Mesenchymal stem cell (in vitro differentiated cells and primary cell): ENCODE data around the gene TLE5.

Source experiments
- DNase-seq: peaks from one replicate; pipeline ENCODE4 v3.0.0-alpha.2; 2013
- H2AFZ ChIP-seq: one replicate; pipeline ENCODE4 v1.6.1; 2013; ENCODE audit warnings: low read depth, mild to moderate bottlenecking, control low read depth, inconsistent platforms, low read length, moderate library complexity
- H2AK5ac ChIP-seq: 2 replicates; pipeline ENCODE4 v1.6.1; 2013; ENCODE audit warnings: low read length, moderate library complexity, mild to moderate bottlenecking, inconsistent platforms; ENCODE audit not compliant: severe bottlenecking
- H2BK120ac ChIP-seq: one replicate; pipeline ENCODE4 v1.6.1; 2013; ENCODE audit warnings: low read depth, mild to moderate bottlenecking, inconsistent platforms, low read length, moderate library complexity
- H2BK12ac ChIP-seq, 2 experiments: one replicate each; pipeline ENCODE4 v1.6.1; 2013; ENCODE audit warnings: inconsistent platforms in 2 of 2, low read length in 2 of 2, mild to moderate bottlenecking in 2 of 2, moderate library complexity in 2 of 2, control low read depth in 1 of 2
- H2BK15ac ChIP-seq: one replicate; pipeline ENCODE4 v1.6.1; 2013; ENCODE audit warnings: mild to moderate bottlenecking, low read depth, inconsistent platforms; ENCODE audit not compliant: poor library complexity, severe bottlenecking
- H2BK5ac ChIP-seq: 2 replicates; pipeline ENCODE4 v1.6.1; 2013; ENCODE audit warnings: low read depth, mild to moderate bottlenecking, low read length, control low read depth, inconsistent platforms; ENCODE audit not compliant: poor library complexity, severe bottlenecking
- H3K14ac ChIP-seq, 2 experiments: one replicate each; pipeline ENCODE4 v1.6.1; 2013; ENCODE audit warnings: inconsistent platforms in 2 of 2, low read length in 2 of 2, control low read depth in 1 of 2, mild to moderate bottlenecking in 1 of 2, moderate library complexity in 1 of 2
- H3K18ac ChIP-seq, 2 experiments: one replicate each; pipeline ENCODE4 v1.6.1; 2013; ENCODE audit warnings: inconsistent platforms in 2 of 2, low read length in 2 of 2, control low read depth in 1 of 2, low read depth in 1 of 2, mild to moderate bottlenecking in 1 of 2
- H3K23ac ChIP-seq, 2 experiments: one replicate each; pipeline ENCODE4 v1.6.1; 2013; ENCODE audit warnings: inconsistent platforms in 2 of 2, low read length in 2 of 2, mild to moderate bottlenecking in 2 of 2, moderate library complexity in 2 of 2, control low read depth in 1 of 2
- H3K27ac ChIP-seq: 2 replicates; pipeline ENCODE4 v1.5.1; 2013; ENCODE audit warnings: mild to moderate bottlenecking, moderate library complexity, low read length, control low read depth, inconsistent platforms; ENCODE audit not compliant: poor library complexity, severe bottlenecking
- H3K27me3 ChIP-seq, 2 experiments: 2 replicates each; pipeline versions ENCODE4 v1.6.1 to v1.7.0; 2013; ENCODE audit warnings: low read length in 2 of 2, mild to moderate bottlenecking in 2 of 2, moderate library complexity in 2 of 2, control low read depth in 1 of 2, inconsistent platforms in 1 of 2; ENCODE audit not compliant: control insufficient read depth in 1 of 2, insufficient read depth in 1 of 2
- H3K36me3 ChIP-seq, 2 experiments: 2 replicates each; pipeline versions ENCODE4 v1.6.1 to v1.7.0; 2013; ENCODE audit warnings: low read length in 2 of 2, control low read depth in 1 of 2, inconsistent platforms in 1 of 2, low read depth in 1 of 2, mild to moderate bottlenecking in 1 of 2; ENCODE audit not compliant: insufficient read depth in 2 of 2, control insufficient read depth in 1 of 2
- H3K4ac ChIP-seq, 2 experiments: one replicate each; pipeline ENCODE4 v1.6.1; 2013; ENCODE audit warnings: inconsistent platforms in 2 of 2, low read length in 2 of 2, mild to moderate bottlenecking in 2 of 2, moderate library complexity in 2 of 2, control low read depth in 1 of 2, low read depth in 1 of 2
- H3K4me1 ChIP-seq: 2 replicates; pipeline ENCODE4 v1.6.1; 2013; ENCODE audit warnings: low read depth, low read length, control low read depth; ENCODE audit not compliant: control insufficient read depth, insufficient read depth
- H3K4me2 ChIP-seq: 2 replicates; pipeline ENCODE4 v1.6.1; 2013; ENCODE audit warnings: low read length, mild to moderate bottlenecking, inconsistent platforms; ENCODE audit not compliant: poor library complexity, severe bottlenecking
- H3K4me3 ChIP-seq, 2 experiments: 2 replicates each; pipeline versions ENCODE4 v1.5.1 to v1.7.0; 2013; ENCODE audit warnings: low read length in 2 of 2, mild to moderate bottlenecking in 2 of 2, control low read depth in 1 of 2, low read depth in 1 of 2; ENCODE audit not compliant: insufficient read depth in 1 of 2
- H3K79me1 ChIP-seq: replicated peaks from 2 replicates; pipeline ENCODE4 v1.6.1; 2013; ENCODE audit warnings: mild to moderate bottlenecking, control low read depth, low read length, inconsistent platforms; ENCODE audit not compliant: poor library complexity, severe bottlenecking
- H3K9ac ChIP-seq: 2 replicates; pipeline ENCODE4 v1.7.0; 2013; ENCODE audit warnings: mild to moderate bottlenecking, low read length, moderate library complexity
- H3K9me3 ChIP-seq: 2 replicates; pipeline ENCODE4 v1.7.0; 2013; ENCODE audit warnings: mild to moderate bottlenecking, low read length; ENCODE audit not compliant: control insufficient read depth
- H4K8ac ChIP-seq: one replicate; pipeline ENCODE4 v1.6.1; 2013; ENCODE audit warnings: inconsistent platforms, mild to moderate bottlenecking, low read length, moderate library complexity
- H4K91ac ChIP-seq: one replicate; pipeline ENCODE4 v1.6.1; 2013; ENCODE audit warnings: mild to moderate bottlenecking, low read length, inconsistent platforms
- WGBS: methylation state at CpG from one replicate; pipeline ENCODE4 v1.1.7; 2013; ENCODE audit warnings: mixed read lengths; 5-methylcytosine and 5-hydroxymethylcytosine counted together

TLE5 gene

GRCh38 chr19:3082331-3082730 is 20.0 kb upstream of the TLE5 start:
- no peak overlapping the region for H3K14ac ChIP-seq
- 95% methylated on average over 8 of the region's 10 CpGs for WGBS
- H3K27ac ChIP-seq: no peak overlapping the region
- H2BK12ac ChIP-seq: no peak overlapping the region
- no peak overlapping the region for H3K4me3 ChIP-seq
- H4K8ac ChIP-seq: no peak overlapping the region
- DNase-seq: no peak
- H2BK120ac ChIP-seq: no peak overlapping the region
- no peaks in the 10 kb centered on the region for H3K36me3 ChIP-seq
- H4K91ac ChIP-seq: no peak overlapping the region
- H3K4me1 ChIP-seq: peaks cover 8% of the 10 kb centered on the region
- H3K23ac ChIP-seq: no peak overlapping the region
- H3K9me3 ChIP-seq: no peaks in the 10 kb centered on the region
- H2AFZ ChIP-seq: no peak overlapping the region
- no peak overlapping the region for H3K9ac ChIP-seq
- no peak overlapping the region for H3K4me2 ChIP-seq
- no peak overlapping the region for H3K4ac ChIP-seq
- H2BK15ac ChIP-seq: no peak overlapping the region
- no peak overlapping the region for H2BK5ac ChIP-seq
- H2AK5ac ChIP-seq: no peak overlapping the region
- H3K27me3 ChIP-seq: no peaks in the 10 kb centered on the region
- H3K18ac ChIP-seq: no peak overlapping the region
- H3K79me1 ChIP-seq: no peaks in the 10 kb centered on the region

- no peak overlapping the region for H3K4me3 ChIP-seq
- no peak overlapping the region for H2AK5ac ChIP-seq
- peak overlapping the region; percentile 75 for H3K4me2 ChIP-seq
- no peaks in the 10 kb centered on the region for H3K36me3 ChIP-seq
- H3K14ac ChIP-seq: no peak overlapping the region
- no peak overlapping the region for H2BK12ac ChIP-seq
- H3K4me1 ChIP-seq: peaks cover 12% of the 10 kb centered on the region
- no peaks in the 10 kb centered on the region for H3K9me3 ChIP-seq
- DNase-seq: no peak
- no peak overlapping the region for H2AFZ ChIP-seq
- H4K8ac ChIP-seq: peak overlapping the region; percentile 49
- H2BK120ac ChIP-seq: no peak overlapping the region
- no peaks in the 10 kb centered on the region for H3K79me1 ChIP-seq
- peak overlapping the region; percentile 2 for H3K27ac ChIP-seq
- H4K91ac ChIP-seq: no peak overlapping the region
- no peak overlapping the region for H3K18ac ChIP-seq
- H3K23ac ChIP-seq: no peak overlapping the region
- 65% methylated on average over 11 of the region's 12 CpGs for WGBS
- no peak overlapping the region for H2BK15ac ChIP-seq
- H3K4ac ChIP-seq: no peak overlapping the region
- H3K27me3 ChIP-seq: peaks cover 0 to 5% of the 10 kb centered on the region in 2 experiments
- no peak overlapping the region for H2BK5ac ChIP-seq
- H3K9ac ChIP-seq: peak overlapping the region; percentile 20
Observed at GRCh38 chr19:3080286-3080685, 18.0 kb upstream of the TLE5 start.

DNA sequence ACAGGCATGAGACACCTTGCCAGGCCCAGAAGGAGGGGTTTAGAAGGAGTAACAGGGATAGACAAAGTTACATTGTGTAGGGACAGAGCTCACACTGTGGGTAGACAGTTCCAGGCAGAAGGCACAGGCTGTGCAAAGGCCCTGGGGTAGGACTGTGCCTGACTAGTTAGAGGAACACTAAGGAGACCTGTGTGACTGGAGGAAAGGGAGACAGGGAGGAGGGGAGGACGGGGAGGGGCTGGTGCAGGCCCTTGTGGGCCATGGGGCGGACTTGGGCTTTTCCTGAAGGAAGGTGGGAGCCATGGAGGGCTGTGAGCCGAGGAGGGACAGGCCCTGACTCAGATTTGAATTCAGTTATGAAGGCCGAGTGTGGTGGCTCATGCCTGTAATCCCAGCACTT is 17.3 kb upstream of the TLE5 start:
- Histone ChIP-seq H2BK5ac (no peak overlapping the region), H3K14ac (no peak overlapping the region), H2AFZ (no peak overlapping the region), H3K27ac (no peak overlapping the region), H3K27me3 (peaks cover 0 to 5% of the 10 kb centered on the region in 2 experiments), H3K4ac (no peak overlapping the region), H3K36me3 (no peaks in the 10 kb centered on the region), H2BK120ac (no peak overlapping the region), H3K79me1 (no peaks in the 10 kb centered on the region), H3K9ac (no peak overlapping the region), H3K9me3 (no peaks in the 10 kb centered on the region), H3K18ac (no peak overlapping the region), H2BK12ac (no peak overlapping the region), H2AK5ac (peak overlapping the region; percentile 17), H3K4me3 (no peak overlapping the region), H3K4me1 (peaks cover 12% of the 10 kb centered on the region), H2BK15ac (no peak overlapping the region), H3K4me2 (no peak overlapping the region), H4K8ac (no peak overlapping the region), H4K91ac (no peak overlapping the region), H3K23ac (no peak overlapping the region)
- no peak for DNase-seq
- 71% methylated on average over 4 of the region's 4 CpGs for WGBS

DNA sequence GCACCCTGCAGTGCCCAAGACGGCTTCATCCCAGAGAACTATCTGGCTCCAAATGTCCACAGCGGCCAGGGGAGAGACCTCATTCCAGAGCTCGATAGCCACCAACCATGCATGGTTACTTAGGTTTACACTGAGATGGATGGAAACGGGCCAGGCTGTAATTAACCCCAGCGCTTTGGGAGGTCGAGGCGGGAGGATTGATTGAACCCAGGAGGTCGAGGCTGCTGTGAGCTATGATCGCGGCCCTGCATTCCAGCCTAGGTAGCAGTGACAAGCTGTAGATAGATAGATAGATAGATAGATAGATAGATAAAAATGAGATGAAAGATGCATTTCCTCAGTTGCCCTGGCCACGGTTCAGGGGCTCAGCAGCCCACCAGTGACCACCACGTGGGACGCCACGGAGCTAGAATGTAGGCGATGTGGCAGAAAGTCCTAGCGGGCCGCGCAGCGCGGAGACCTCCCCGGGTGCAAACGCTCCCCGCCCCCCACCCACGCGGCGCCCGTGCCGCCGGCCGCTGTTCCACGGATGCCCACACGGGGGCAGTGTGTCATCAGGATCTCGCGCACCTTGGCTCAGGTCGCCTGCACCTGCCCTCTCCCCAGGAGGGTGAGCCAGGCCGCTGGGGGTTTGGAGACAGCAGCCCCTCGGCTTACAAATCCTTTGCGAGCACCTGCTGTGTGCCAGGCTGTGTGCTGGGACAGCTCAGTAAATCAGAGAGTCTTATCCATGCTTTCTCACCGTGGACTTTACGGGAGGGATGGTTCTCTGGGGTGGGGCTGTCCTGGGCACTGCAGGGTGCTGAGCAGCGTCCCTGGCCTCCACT is 13.5 kb upstream of the TLE5 start:
- 19% methylated on average over 41 of the region's 41 CpGs for WGBS
- Histone ChIP-seq H3K36me3 (no peaks in the 10 kb centered on the region), H3K27me3 (peaks cover 0 to 5% of the 10 kb centered on the region in 2 experiments), H4K8ac (no peak overlapping the region), H3K9ac (peak overlapping the region; percentile 5), H4K91ac (no peak overlapping the region), H3K4me1 (peaks cover 14% of the 10 kb centered on the region), H3K27ac (no peak overlapping the region), H3K4me3 (peak overlapping the region in 1 of 2 experiments; percentile 60), H3K14ac (no peak overlapping the region), H2BK120ac (no peak overlapping the region), H3K4me2 (peak overlapping the region; percentile 50), H2BK5ac (no peak overlapping the region), H2AFZ (no peak overlapping the region), H3K4ac (no peak overlapping the region), H2BK12ac (no peak overlapping the region), H3K9me3 (no peaks in the 10 kb centered on the region), H2AK5ac (no peak overlapping the region), H2BK15ac (peak overlapping the region; percentile 30), H3K18ac (peak overlapping the region in 1 of 2 experiments; percentile 48), H3K79me1 (no peaks in the 10 kb centered on the region), H3K23ac (no peak overlapping the region)
- no peak for DNase-seq
